ENCODE results near the gene MAPK8IP3. TPM values are rescaled to one million over a fixed set of nuclear protein-coding genes. Genes with fewer than 3 reads are reported as not detected.

Gene MAPK8IP3
- total RNA-seq, 1 donor from 2014 or later = 28.5 TPM

GRCh38 chr16:1807626-1808025 lies 101.6 kb downstream of the MAPK8IP3 start:
- no peak overlapping the region for H3K27ac ChIP-seq
- H3K9me3 ChIP-seq (ENCODE audit: low read depth) = no peaks in the 10 kb centered on the region
- no peaks in the 10 kb centered on the region for H4K20me1 ChIP-seq (ENCODE audit: low read depth)
- H3K27me3 ChIP-seq = no peaks in the 10 kb centered on the region
- H3F3A ChIP-seq (ENCODE audit: low read depth) = no peaks in the 10 kb centered on the region
- H3K4me3 ChIP-seq = no peak overlapping the region
- no peak overlapping the region for H3K4me2 ChIP-seq
- Mint-ChIP-seq H3K27me3 (ENCODE audit: insufficient read depth, low read depth) (no peaks in the 10 kb centered on the region), H3K27ac (no peak overlapping the region), H3K4me1 (no peaks in the 10 kb centered on the region), H3K36me3 (peaks cover 9% of the 10 kb centered on the region), H3K9me3 (no peaks in the 10 kb centered on the region), H3K4me3 (no peak overlapping the region)
- no peak overlapping the region for H3K9ac ChIP-seq
- TF ChIP-seq EZH2phosphoT487 (IDR thresholded peaks at IDR 0.05) = no peak
- TF ChIP-seq CTCF (IDR thresholded peaks at IDR 0.05) = no peak
- H3K79me2 ChIP-seq (ENCODE audit: low read depth) = no peaks in the 10 kb centered on the region
- no peak for DNase-seq (ENCODE audit: low spot score)
- H3K4me1 ChIP-seq = no peaks in the 10 kb centered on the region
- H2AFZ ChIP-seq (replicated peaks) = no peak overlapping the region
- no peaks in the 10 kb centered on the region for H3K36me3 ChIP-seq

- H3K36me3 ChIP-seq = no peaks in the 10 kb centered on the region
- no peaks in the 10 kb centered on the region for H3K9me3 ChIP-seq (ENCODE audit: low read depth)
- no peak for DNase-seq (ENCODE audit: low spot score)
- no peaks in the 10 kb centered on the region for H4K20me1 ChIP-seq (ENCODE audit: low read depth)
- no peak overlapping the region for H3K4me3 Mint-ChIP-seq
- no peaks in the 10 kb centered on the region for H3K9me3 Mint-ChIP-seq
- H3K27ac Mint-ChIP-seq = no peak overlapping the region
- peaks cover 14% of the 10 kb centered on the region for H3K36me3 Mint-ChIP-seq
- H3K4me1 ChIP-seq = no peaks in the 10 kb centered on the region
- H2AFZ ChIP-seq (replicated peaks) = no peak overlapping the region
- no peak overlapping the region for H3K27ac ChIP-seq
- peaks cover 4% of the 10 kb centered on the region for H3F3A ChIP-seq (ENCODE audit: low read depth)
- H3K4me3 ChIP-seq = no peak overlapping the region
- no peak overlapping the region for H3K4me2 ChIP-seq
- no peaks in the 10 kb centered on the region for H3K79me2 ChIP-seq (ENCODE audit: low read depth)
- TF ChIP-seq EZH2 (IDR thresholded peaks at IDR 0.05) = no peak
- no peak for TF ChIP-seq EZH2phosphoT487 (IDR thresholded peaks at IDR 0.05)
- TF ChIP-seq CTCF (IDR thresholded peaks at IDR 0.05) = no peak
- no peaks in the 10 kb centered on the region for H3K4me1 Mint-ChIP-seq
- H3K27me3 ChIP-seq = no peaks in the 10 kb centered on the region
- H3K27me3 Mint-ChIP-seq (ENCODE audit: insufficient read depth, low read depth) = no peaks in the 10 kb centered on the region
- no peak overlapping the region for H3K9ac ChIP-seq
Measured at GRCh38 chr16:1808691-1809090, 102.7 kb downstream of the MAPK8IP3 start.

- H3F3A ChIP-seq (ENCODE audit: low read depth) = peaks cover 5% of the 10 kb centered on the region
- TF ChIP-seq CTCF (IDR thresholded peaks at IDR 0.05) = no peak
- no peak for TF ChIP-seq EZH2 (IDR thresholded peaks at IDR 0.05)
- TF ChIP-seq EZH2phosphoT487 (IDR thresholded peaks at IDR 0.05) = no peak
- H3K9ac ChIP-seq = no peak overlapping the region
- H3K36me3 Mint-ChIP-seq = peaks cover 14% of the 10 kb centered on the region
- no peaks in the 10 kb centered on the region for H3K4me1 ChIP-seq
- H3K27me3 ChIP-seq = no peaks in the 10 kb centered on the region
- no peaks in the 10 kb centered on the region for H3K9me3 Mint-ChIP-seq
- no peaks in the 10 kb centered on the region for H3K79me2 ChIP-seq (ENCODE audit: low read depth)
- no peaks in the 10 kb centered on the region for H3K4me1 Mint-ChIP-seq
- H3K27ac Mint-ChIP-seq = no peak overlapping the region
- H3K4me2 ChIP-seq = no peak overlapping the region
- H3K4me3 Mint-ChIP-seq = no peak overlapping the region
- no peaks in the 10 kb centered on the region for H4K20me1 ChIP-seq (ENCODE audit: low read depth)
- H3K9me3 ChIP-seq (ENCODE audit: low read depth) = no peaks in the 10 kb centered on the region
- H3K36me3 ChIP-seq = no peaks in the 10 kb centered on the region
- H2AFZ ChIP-seq (replicated peaks) = no peak overlapping the region
- no peak overlapping the region for H3K4me3 ChIP-seq
- no peak overlapping the region for H3K27ac ChIP-seq
- peak; percentile 52 for DNase-seq (ENCODE audit: low spot score)
- H3K27me3 Mint-ChIP-seq (ENCODE audit: insufficient read depth, low read depth) = no peaks in the 10 kb centered on the region
Measured at GRCh38 chr16:1809281-1809801, 103.3 kb downstream of the MAPK8IP3 start.

All from neural progenitor cell (in vitro differentiated cells).